ENCODE data around the gene CTNNA2.

CTNNA2 gene

GRCh38 chr2:79944205-79944604 lies 431.4 kb downstream of the CTNNA2 start:
- H3K4me1 ChIP-seq (ENCODE audit: control insufficient read depth, insufficient read depth, low read length): no peaks in the 10 kb centered on the region
- H3K27me3 ChIP-seq (ENCODE audit: control insufficient read depth, insufficient read depth, low read length): no peaks in the 10 kb centered on the region
- H3K4me3 ChIP-seq (ENCODE audit: low read depth, low read length): no peak overlapping the region
- H3K36me3 ChIP-seq (ENCODE audit: control insufficient read depth, insufficient read depth, low read length): no peaks in the 10 kb centered on the region
- H3K9ac ChIP-seq (ENCODE audit: low read depth, low read length): no peak overlapping the region
- H3K9me3 ChIP-seq (ENCODE audit: control insufficient read depth, insufficient read depth, low read length): no peaks in the 10 kb centered on the region

- no peaks in the 10 kb centered on the region for H3K36me3 ChIP-seq (ENCODE audit: control insufficient read depth, insufficient read depth, low read length)
- no peaks in the 10 kb centered on the region for H3K27me3 ChIP-seq (ENCODE audit: control insufficient read depth, insufficient read depth, low read length)
- no peak overlapping the region for H3K9ac ChIP-seq (ENCODE audit: low read depth, low read length)
- H3K9me3 ChIP-seq (ENCODE audit: control insufficient read depth, insufficient read depth, low read length): no peaks in the 10 kb centered on the region
- H3K4me1 ChIP-seq (ENCODE audit: control insufficient read depth, insufficient read depth, low read length): no peaks in the 10 kb centered on the region
- H3K4me3 ChIP-seq (ENCODE audit: low read depth, low read length): no peak overlapping the region
Measured at GRCh38 chr2:79945653-79946445, 433.0 kb downstream of the CTNNA2 start.

- no peaks in the 10 kb centered on the region for H3K4me1 ChIP-seq (ENCODE audit: control insufficient read depth, insufficient read depth, low read length)
- no peak overlapping the region for H3K9ac ChIP-seq (ENCODE audit: low read depth, low read length)
- H3K36me3 ChIP-seq (ENCODE audit: control insufficient read depth, insufficient read depth, low read length): no peaks in the 10 kb centered on the region
- H3K27me3 ChIP-seq (ENCODE audit: control insufficient read depth, insufficient read depth, low read length): no peaks in the 10 kb centered on the region
- H3K4me3 ChIP-seq (ENCODE audit: low read depth, low read length): no peak overlapping the region
- H3K9me3 ChIP-seq (ENCODE audit: control insufficient read depth, insufficient read depth, low read length): no peaks in the 10 kb centered on the region
Measured at GRCh38 chr2:79947751-79948150, 434.9 kb downstream of the CTNNA2 start.

- H3K9ac ChIP-seq (ENCODE audit: low read depth, low read length): no peak overlapping the region
- H3K27me3 ChIP-seq (ENCODE audit: control insufficient read depth, insufficient read depth, low read length): no peaks in the 10 kb centered on the region
- H3K9me3 ChIP-seq (ENCODE audit: control insufficient read depth, insufficient read depth, low read length): no peaks in the 10 kb centered on the region
Measured at GRCh38 chr2:79950526-79950925, 437.7 kb downstream of the CTNNA2 start.

GRCh38 chr2:79952616-79953015 lies 439.8 kb downstream of the CTNNA2 start:
- Histone ChIP-seq H3K4me3 (ENCODE audit: low read depth, low read length) (no peak overlapping the region), H3K36me3 (ENCODE audit: control insufficient read depth, insufficient read depth, low read length) (no peaks in the 10 kb centered on the region), H3K9me3 (ENCODE audit: control insufficient read depth, insufficient read depth, low read length) (no peaks in the 10 kb centered on the region), H3K9ac (ENCODE audit: low read depth, low read length) (no peak overlapping the region), H3K4me1 (ENCODE audit: control insufficient read depth, insufficient read depth, low read length) (no peaks in the 10 kb centered on the region), H3K27me3 (ENCODE audit: control insufficient read depth, insufficient read depth, low read length) (no peaks in the 10 kb centered on the region)

More at GRCh38 chr2:79950526-79950925, 437.7 kb downstream of the CTNNA2 start:
- Histone ChIP-seq H3K4me3 (ENCODE audit: low read depth, low read length) (no peak overlapping the region), H3K4me1 (ENCODE audit: control insufficient read depth, insufficient read depth, low read length) (no peaks in the 10 kb centered on the region), H3K36me3 (ENCODE audit: control insufficient read depth, insufficient read depth, low read length) (no peaks in the 10 kb centered on the region)

GRCh38 chr2:79960035-79960434 lies 447.2 kb downstream of the CTNNA2 start:
- Histone ChIP-seq H3K4me1 (ENCODE audit: control insufficient read depth, insufficient read depth, low read length) (no peaks in the 10 kb centered on the region), H3K9me3 (ENCODE audit: control insufficient read depth, insufficient read depth, low read length) (no peaks in the 10 kb centered on the region), H3K36me3 (ENCODE audit: control insufficient read depth, insufficient read depth, low read length) (no peaks in the 10 kb centered on the region), H3K4me3 (ENCODE audit: low read depth, low read length) (no peak overlapping the region), H3K9ac (ENCODE audit: low read depth, low read length) (no peak overlapping the region), H3K27me3 (ENCODE audit: control insufficient read depth, insufficient read depth, low read length) (no peaks in the 10 kb centered on the region)

GRCh38 chr2:79960519-79960918 lies 447.7 kb downstream of the CTNNA2 start:
- no peaks in the 10 kb centered on the region for H3K4me1 ChIP-seq (ENCODE audit: control insufficient read depth, insufficient read depth, low read length)
- no peak overlapping the region for H3K9ac ChIP-seq (ENCODE audit: low read depth, low read length)
- H3K36me3 ChIP-seq (ENCODE audit: control insufficient read depth, insufficient read depth, low read length): no peaks in the 10 kb centered on the region
- H3K9me3 ChIP-seq (ENCODE audit: control insufficient read depth, insufficient read depth, low read length): no peaks in the 10 kb centered on the region
- H3K4me3 ChIP-seq (ENCODE audit: low read depth, low read length): no peak overlapping the region
- no peaks in the 10 kb centered on the region for H3K27me3 ChIP-seq (ENCODE audit: control insufficient read depth, insufficient read depth, low read length)

- Histone ChIP-seq H3K4me3 (ENCODE audit: low read depth, low read length) (no peak overlapping the region), H3K9ac (ENCODE audit: low read depth, low read length) (no peak overlapping the region), H3K36me3 (ENCODE audit: control insufficient read depth, insufficient read depth, low read length) (no peaks in the 10 kb centered on the region), H3K27me3 (ENCODE audit: control insufficient read depth, insufficient read depth, low read length) (no peaks in the 10 kb centered on the region), H3K4me1 (ENCODE audit: control insufficient read depth, insufficient read depth, low read length) (peaks cover 2% of the 10 kb centered on the region), H3K9me3 (ENCODE audit: control insufficient read depth, insufficient read depth, low read length) (no peaks in the 10 kb centered on the region)
Measured at GRCh38 chr2:79964966-79965365, 452.1 kb downstream of the CTNNA2 start.

- no peaks in the 10 kb centered on the region for H3K36me3 ChIP-seq (ENCODE audit: control insufficient read depth, insufficient read depth, low read length)
- peaks cover 2% of the 10 kb centered on the region for H3K4me1 ChIP-seq (ENCODE audit: control insufficient read depth, insufficient read depth, low read length)
Measured at GRCh38 chr2:79966369-79966768, 453.5 kb downstream of the CTNNA2 start.

GRCh38 chr2:79966882-79967281 lies 454.0 kb downstream of the CTNNA2 start:
- peaks cover 2% of the 10 kb centered on the region for H3K4me1 ChIP-seq (ENCODE audit: control insufficient read depth, insufficient read depth, low read length)
- H3K9ac ChIP-seq (ENCODE audit: low read depth, low read length): no peak overlapping the region
- H3K27me3 ChIP-seq (ENCODE audit: control insufficient read depth, insufficient read depth, low read length): no peaks in the 10 kb centered on the region
- no peak overlapping the region for H3K4me3 ChIP-seq (ENCODE audit: low read depth, low read length)
- H3K36me3 ChIP-seq (ENCODE audit: control insufficient read depth, insufficient read depth, low read length): no peaks in the 10 kb centered on the region
- no peaks in the 10 kb centered on the region for H3K9me3 ChIP-seq (ENCODE audit: control insufficient read depth, insufficient read depth, low read length)

More at GRCh38 chr2:79966369-79966768, 453.5 kb downstream of the CTNNA2 start:
- no peaks in the 10 kb centered on the region for H3K9me3 ChIP-seq (ENCODE audit: control insufficient read depth, insufficient read depth, low read length)
- no peak overlapping the region for H3K4me3 ChIP-seq (ENCODE audit: low read depth, low read length)
- H3K9ac ChIP-seq (ENCODE audit: low read depth, low read length): no peak overlapping the region
- H3K27me3 ChIP-seq (ENCODE audit: control insufficient read depth, insufficient read depth, low read length): no peaks in the 10 kb centered on the region

- H3K9ac ChIP-seq (ENCODE audit: low read depth, low read length): no peak overlapping the region
- peaks cover 19% of the 10 kb centered on the region for H3K4me1 ChIP-seq (ENCODE audit: control insufficient read depth, insufficient read depth, low read length)
- H3K9me3 ChIP-seq (ENCODE audit: control insufficient read depth, insufficient read depth, low read length): no peaks in the 10 kb centered on the region
- no peaks in the 10 kb centered on the region for H3K27me3 ChIP-seq (ENCODE audit: control insufficient read depth, insufficient read depth, low read length)
- H3K36me3 ChIP-seq (ENCODE audit: control insufficient read depth, insufficient read depth, low read length): no peaks in the 10 kb centered on the region
- H3K4me3 ChIP-seq (ENCODE audit: low read depth, low read length): no peak overlapping the region
Measured at GRCh38 chr2:79971807-79972206, 459.0 kb downstream of the CTNNA2 start.

GRCh38 chr2:79972661-79973060 lies 459.8 kb downstream of the CTNNA2 start:
- peaks cover 19% of the 10 kb centered on the region for H3K4me1 ChIP-seq (ENCODE audit: control insufficient read depth, insufficient read depth, low read length)
- no peaks in the 10 kb centered on the region for H3K27me3 ChIP-seq (ENCODE audit: control insufficient read depth, insufficient read depth, low read length)
- H3K9ac ChIP-seq (ENCODE audit: low read depth, low read length): no peak overlapping the region
- no peak overlapping the region for H3K4me3 ChIP-seq (ENCODE audit: low read depth, low read length)
- H3K9me3 ChIP-seq (ENCODE audit: control insufficient read depth, insufficient read depth, low read length): no peaks in the 10 kb centered on the region
- no peaks in the 10 kb centered on the region for H3K36me3 ChIP-seq (ENCODE audit: control insufficient read depth, insufficient read depth, low read length)
